PFSK-1 (cell line): ENCODE measurements around the gene SASH1.

ENCODE experiments used
- POLR2AphosphoS5 ChIP-seq: IDR thresholded peaks from 2 replicates; pipeline ENCODE4 v1.6.1; 2012; ENCODE audit warnings: low read depth, mild to moderate bottlenecking, control low read depth, low read length, moderate library complexity
- TAF1 ChIP-seq: IDR thresholded peaks from 2 replicates; pipeline ENCODE4 v1.6.1; 2012; ENCODE audit warnings: low read length, control low read depth, borderline replicate concordance; ENCODE audit not compliant: insufficient read depth
- TF ChIP-seq, protein P1 (sequence below), 2 experiments: IDR thresholded peaks; 2 replicates each; pipeline versions ENCODE4 v1.6.1 to v1.8.0; 2011 to 2012; ENCODE audit warnings: low read depth in 2 of 2, low read length in 2 of 2, control low read depth in 1 of 2, inconsistent platforms in 1 of 2, mild to moderate bottlenecking in 1 of 2, moderate library complexity in 1 of 2; ENCODE audit not compliant: insufficient read depth in 1 of 2

DNA sequence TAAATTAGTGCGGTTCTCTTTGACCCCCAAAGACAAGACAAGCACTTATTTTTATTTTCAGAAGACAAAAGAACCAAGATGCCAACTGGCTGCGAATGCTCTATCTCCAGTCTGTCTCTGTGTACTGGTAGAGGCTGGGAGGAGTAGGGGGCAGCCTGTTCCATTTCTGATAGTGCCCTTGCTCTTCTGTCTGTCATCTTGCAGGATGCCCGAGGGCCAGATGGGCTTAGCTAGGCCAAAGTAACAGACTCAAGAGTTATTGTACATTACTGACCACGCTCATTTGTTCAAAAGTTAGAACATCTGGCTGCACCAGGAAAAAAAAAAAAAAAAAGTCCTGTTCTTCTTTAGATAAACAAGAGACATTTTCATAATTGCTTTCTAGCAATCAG is 206.1 kb downstream of the SASH1 start:
- TF ChIP-seq POLR2AphosphoS5 (no peak), TAF1 (no peak)
- TF ChIP-seq, protein P1, sequence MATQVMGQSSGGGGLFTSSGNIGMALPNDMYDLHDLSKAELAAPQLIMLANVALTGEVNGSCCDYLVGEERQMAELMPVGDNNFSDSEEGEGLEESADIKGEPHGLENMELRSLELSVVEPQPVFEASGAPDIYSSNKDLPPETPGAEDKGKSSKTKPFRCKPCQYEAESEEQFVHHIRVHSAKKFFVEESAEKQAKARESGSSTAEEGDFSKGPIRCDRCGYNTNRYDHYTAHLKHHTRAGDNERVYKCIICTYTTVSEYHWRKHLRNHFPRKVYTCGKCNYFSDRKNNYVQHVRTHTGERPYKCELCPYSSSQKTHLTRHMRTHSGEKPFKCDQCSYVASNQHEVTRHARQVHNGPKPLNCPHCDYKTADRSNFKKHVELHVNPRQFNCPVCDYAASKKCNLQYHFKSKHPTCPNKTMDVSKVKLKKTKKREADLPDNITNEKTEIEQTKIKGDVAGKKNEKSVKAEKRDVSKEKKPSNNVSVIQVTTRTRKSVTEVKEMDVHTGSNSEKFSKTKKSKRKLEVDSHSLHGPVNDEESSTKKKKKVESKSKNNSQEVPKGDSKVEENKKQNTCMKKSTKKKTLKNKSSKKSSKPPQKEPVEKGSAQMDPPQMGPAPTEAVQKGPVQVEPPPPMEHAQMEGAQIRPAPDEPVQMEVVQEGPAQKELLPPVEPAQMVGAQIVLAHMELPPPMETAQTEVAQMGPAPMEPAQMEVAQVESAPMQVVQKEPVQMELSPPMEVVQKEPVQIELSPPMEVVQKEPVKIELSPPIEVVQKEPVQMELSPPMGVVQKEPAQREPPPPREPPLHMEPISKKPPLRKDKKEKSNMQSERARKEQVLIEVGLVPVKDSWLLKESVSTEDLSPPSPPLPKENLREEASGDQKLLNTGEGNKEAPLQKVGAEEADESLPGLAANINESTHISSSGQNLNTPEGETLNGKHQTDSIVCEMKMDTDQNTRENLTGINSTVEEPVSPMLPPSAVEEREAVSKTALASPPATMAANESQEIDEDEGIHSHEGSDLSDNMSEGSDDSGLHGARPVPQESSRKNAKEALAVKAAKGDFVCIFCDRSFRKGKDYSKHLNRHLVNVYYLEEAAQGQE (IDR thresholded peaks at IDR 0.05; ENCODE audit: insufficient read depth in 1 of 2, low read depth in 2 of 2, low read length in 2 of 2) = no peak
